ENCODE results near the gene RUBCNL.

DNA sequence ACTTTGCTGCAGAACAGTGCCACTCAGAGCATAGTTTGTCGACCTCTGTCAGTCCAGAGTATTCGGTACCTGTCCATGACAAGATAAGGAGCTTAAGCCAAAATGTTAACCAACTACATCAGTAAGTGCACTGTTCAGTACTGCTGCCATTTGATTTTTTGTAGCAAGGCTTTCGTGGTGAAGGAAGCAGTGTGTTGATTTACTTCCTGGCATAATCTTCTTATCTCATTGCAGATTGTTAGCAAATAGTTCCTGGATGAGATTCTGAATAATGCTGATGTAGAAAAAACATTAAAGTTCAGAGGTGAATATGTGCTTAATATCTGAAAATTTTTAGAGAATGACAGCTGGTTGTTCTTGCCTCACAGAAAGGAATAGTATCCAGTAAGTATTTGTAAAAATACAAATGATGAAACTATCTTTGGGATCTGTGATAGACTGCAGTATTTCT lies 89.7 kb downstream of the RUBCNL start:
- TF ChIP-seq, protein P1, sequence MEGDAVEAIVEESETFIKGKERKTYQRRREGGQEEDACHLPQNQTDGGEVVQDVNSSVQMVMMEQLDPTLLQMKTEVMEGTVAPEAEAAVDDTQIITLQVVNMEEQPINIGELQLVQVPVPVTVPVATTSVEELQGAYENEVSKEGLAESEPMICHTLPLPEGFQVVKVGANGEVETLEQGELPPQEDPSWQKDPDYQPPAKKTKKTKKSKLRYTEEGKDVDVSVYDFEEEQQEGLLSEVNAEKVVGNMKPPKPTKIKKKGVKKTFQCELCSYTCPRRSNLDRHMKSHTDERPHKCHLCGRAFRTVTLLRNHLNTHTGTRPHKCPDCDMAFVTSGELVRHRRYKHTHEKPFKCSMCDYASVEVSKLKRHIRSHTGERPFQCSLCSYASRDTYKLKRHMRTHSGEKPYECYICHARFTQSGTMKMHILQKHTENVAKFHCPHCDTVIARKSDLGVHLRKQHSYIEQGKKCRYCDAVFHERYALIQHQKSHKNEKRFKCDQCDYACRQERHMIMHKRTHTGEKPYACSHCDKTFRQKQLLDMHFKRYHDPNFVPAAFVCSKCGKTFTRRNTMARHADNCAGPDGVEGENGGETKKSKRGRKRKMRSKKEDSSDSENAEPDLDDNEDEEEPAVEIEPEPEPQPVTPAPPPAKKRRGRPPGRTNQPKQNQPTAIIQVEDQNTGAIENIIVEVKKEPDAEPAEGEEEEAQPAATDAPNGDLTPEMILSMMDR (optimal IDR thresholded peaks at IDR 0.05 in 1 of 3, IDR thresholded peaks at IDR 0.05 in 1 of 3, conservative IDR thresholded peaks at IDR 0.05 in 1 of 3; ENCODE audit: extremely low read depth in 1 of 3, insufficient read depth in 2 of 3, low read length in 3 of 3): no peak
- no peak for TF ChIP-seq EZH2 (IDR thresholded peaks at IDR 0.05; ENCODE audit: low read length)

All from keratinocyte (primary cell).